ENCODE data around the gene SLC35A2.

Gene SLC35A2

GRCh38 chrX:48927736-48928382, 16.4 kb upstream of the SLC35A2 start:
- no peak for DNase-seq (ENCODE audit: low read depth in 2 of 2, low spot score in 1 of 2)

- no peak for DNase-seq (ENCODE audit: low read depth in 2 of 2, low spot score in 1 of 2)
These were observed 15.7 kb upstream of the SLC35A2 start for GRCh38 chrX:48927123-48927522.

GRCh38 chrX:48924270-48924669, 12.8 kb upstream of the SLC35A2 start:
- DNase-seq (ENCODE audit: low read depth in 2 of 2, low spot score in 1 of 2), result no peak

GRCh38 chrX:48923771-48924170, 12.3 kb upstream of the SLC35A2 start:
- no peak for DNase-seq (ENCODE audit: low read depth in 2 of 2, low spot score in 1 of 2)

- no peak for DNase-seq (ENCODE audit: low read depth in 2 of 2, low spot score in 1 of 2)
These were observed 9.3 kb upstream of the SLC35A2 start for GRCh38 chrX:48920718-48921104.

- no peak for DNase-seq (ENCODE audit: low read depth in 2 of 2, low spot score in 1 of 2)
These were observed 8.7 kb upstream of the SLC35A2 start for GRCh38 chrX:48919947-48920717.

- no peak for DNase-seq (ENCODE audit: low read depth in 2 of 2, low spot score in 1 of 2)
These were observed 8.0 kb upstream of the SLC35A2 start for GRCh38 chrX:48919360-48919841.

- peak; percentile 71 to 84 for DNase-seq (ENCODE audit: low read depth in 2 of 2, low spot score in 1 of 2)
These were observed 7.3 kb upstream of the SLC35A2 start, which contains the start of gene PIM2 for GRCh38 chrX:48918643-48919340. PIM2 (minus strand) TSS chrX:48919024; CDS start chrX:48918834, 190 bp downstream.

GRCh38 chrX:48918301-48918642, 6.8 kb upstream of the SLC35A2 start:
- no peak for DNase-seq (ENCODE audit: low read depth in 2 of 2, low spot score in 1 of 2)

GRCh38 chrX:48917139-48918001, 5.9 kb upstream of the SLC35A2 start:
- peak; percentile 61 to 75 for DNase-seq (ENCODE audit: low read depth in 2 of 2, low spot score in 1 of 2)

- DNase-seq (ENCODE audit: low read depth in 2 of 2, low spot score in 1 of 2), result no peak
These were observed 3.4 kb upstream of the SLC35A2 start for GRCh38 chrX:48914593-48915493.

GRCh38 chrX:48913605-48914366, 2.3 kb upstream of the SLC35A2 start:
- no peak for DNase-seq (ENCODE audit: low read depth in 2 of 2, low spot score in 1 of 2)

GRCh38 chrX:48910926-48911411, 477 bp downstream of the SLC35A2 start:
- DNase-seq (ENCODE audit: low read depth in 2 of 2, low spot score in 1 of 2), result no peak

- no peak for DNase-seq (ENCODE audit: low read depth in 2 of 2, low spot score in 1 of 2)
These were observed 1.6 kb downstream of the SLC35A2 start for GRCh38 chrX:48909703-48910294.

- DNase-seq (ENCODE audit: low read depth in 2 of 2, low spot score in 1 of 2), result no peak
These were observed 2.8 kb downstream of the SLC35A2 start for GRCh38 chrX:48908600-48908999.

- DNase-seq (ENCODE audit: low read depth in 2 of 2, low spot score in 1 of 2), result no peak
These were observed 6.2 kb downstream of the SLC35A2 start for GRCh38 chrX:48905090-48905790.

GRCh38 chrX:48904626-48905025, 6.8 kb downstream of the SLC35A2 start:
- DNase-seq (ENCODE audit: low read depth in 2 of 2, low spot score in 1 of 2), result no peak

- DNase-seq (ENCODE audit: low read depth in 2 of 2, low spot score in 1 of 2), result no peak
These were observed 7.3 kb downstream of the SLC35A2 start for GRCh38 chrX:48904180-48904579.

Data from stimulated activated CD8-positive, alpha-beta memory T cell treated with anti-CD3 and anti-CD28 coated beads, Interleukin-4, amount 100 ng/mL, for 1 hour (primary cell).